ENCODE measurements around the gene TAC3.

The TAC3 gene

GRCh38 chr12:57000393-57000792 lies 15.9 kb downstream of the TAC3 start:
- ATAC-seq: no peak
- TF ChIP-seq PPARA (CRISPR knock-in tag; IDR thresholded peaks at IDR 0.05; ENCODE audit: borderline replicate concordance) (no peak), ESRRG (CRISPR knock-in tag; IDR thresholded peaks at IDR 0.05) (no peak), ARNTL (CRISPR knock-in tag; IDR thresholded peaks at IDR 0.05; ENCODE audit: borderline replicate concordance, low read depth) (no peak), OSR1 (CRISPR knock-in tag; IDR thresholded peaks at IDR 0.05) (no peak), TCF4 (CRISPR knock-in tag; IDR thresholded peaks at IDR 0.05; ENCODE audit: borderline replicate concordance) (no peak), CSRNP3 (CRISPR knock-in tag; IDR thresholded peaks at IDR 0.05) (no peak), BACH2 (CRISPR knock-in tag; IDR thresholded peaks at IDR 0.05; ENCODE audit: borderline replicate concordance) (no peak), ZNF565 (CRISPR knock-in tag; conservative IDR thresholded peaks at IDR 0.05; ENCODE audit: low read depth) (no peak), TOX (CRISPR knock-in tag; IDR thresholded peaks at IDR 0.05; ENCODE audit: borderline replicate concordance) (no peak), ZFP30 (CRISPR knock-in tag; IDR thresholded peaks at IDR 0.05) (no peak), GLIS3 (CRISPR knock-in tag; IDR thresholded peaks at IDR 0.05) (no peak), CSDC2 (CRISPR knock-in tag; IDR thresholded peaks at IDR 0.05) (no peak), ZNF70 (CRISPR knock-in tag; IDR thresholded peaks at IDR 0.05) (no peak), ZC3H10 (CRISPR knock-in tag; IDR thresholded peaks at IDR 0.05) (no peak)
- TF ChIP-seq, protein P1, sequence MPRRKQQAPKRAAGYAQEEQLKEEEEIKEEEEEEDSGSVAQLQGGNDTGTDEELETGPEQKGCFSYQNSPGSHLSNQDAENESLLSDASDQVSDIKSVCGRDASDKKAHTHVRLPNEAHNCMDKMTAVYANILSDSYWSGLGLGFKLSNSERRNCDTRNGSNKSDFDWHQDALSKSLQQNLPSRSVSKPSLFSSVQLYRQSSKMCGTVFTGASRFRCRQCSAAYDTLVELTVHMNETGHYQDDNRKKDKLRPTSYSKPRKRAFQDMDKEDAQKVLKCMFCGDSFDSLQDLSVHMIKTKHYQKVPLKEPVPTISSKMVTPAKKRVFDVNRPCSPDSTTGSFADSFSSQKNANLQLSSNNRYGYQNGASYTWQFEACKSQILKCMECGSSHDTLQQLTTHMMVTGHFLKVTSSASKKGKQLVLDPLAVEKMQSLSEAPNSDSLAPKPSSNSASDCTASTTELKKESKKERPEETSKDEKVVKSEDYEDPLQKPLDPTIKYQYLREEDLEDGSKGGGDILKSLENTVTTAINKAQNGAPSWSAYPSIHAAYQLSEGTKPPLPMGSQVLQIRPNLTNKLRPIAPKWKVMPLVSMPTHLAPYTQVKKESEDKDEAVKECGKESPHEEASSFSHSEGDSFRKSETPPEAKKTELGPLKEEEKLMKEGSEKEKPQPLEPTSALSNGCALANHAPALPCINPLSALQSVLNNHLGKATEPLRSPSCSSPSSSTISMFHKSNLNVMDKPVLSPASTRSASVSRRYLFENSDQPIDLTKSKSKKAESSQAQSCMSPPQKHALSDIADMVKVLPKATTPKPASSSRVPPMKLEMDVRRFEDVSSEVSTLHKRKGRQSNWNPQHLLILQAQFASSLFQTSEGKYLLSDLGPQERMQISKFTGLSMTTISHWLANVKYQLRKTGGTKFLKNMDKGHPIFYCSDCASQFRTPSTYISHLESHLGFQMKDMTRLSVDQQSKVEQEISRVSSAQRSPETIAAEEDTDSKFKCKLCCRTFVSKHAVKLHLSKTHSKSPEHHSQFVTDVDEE (CRISPR knock-in tag; IDR thresholded peaks at IDR 0.05): no peak
- TF ChIP-seq, protein P2, sequence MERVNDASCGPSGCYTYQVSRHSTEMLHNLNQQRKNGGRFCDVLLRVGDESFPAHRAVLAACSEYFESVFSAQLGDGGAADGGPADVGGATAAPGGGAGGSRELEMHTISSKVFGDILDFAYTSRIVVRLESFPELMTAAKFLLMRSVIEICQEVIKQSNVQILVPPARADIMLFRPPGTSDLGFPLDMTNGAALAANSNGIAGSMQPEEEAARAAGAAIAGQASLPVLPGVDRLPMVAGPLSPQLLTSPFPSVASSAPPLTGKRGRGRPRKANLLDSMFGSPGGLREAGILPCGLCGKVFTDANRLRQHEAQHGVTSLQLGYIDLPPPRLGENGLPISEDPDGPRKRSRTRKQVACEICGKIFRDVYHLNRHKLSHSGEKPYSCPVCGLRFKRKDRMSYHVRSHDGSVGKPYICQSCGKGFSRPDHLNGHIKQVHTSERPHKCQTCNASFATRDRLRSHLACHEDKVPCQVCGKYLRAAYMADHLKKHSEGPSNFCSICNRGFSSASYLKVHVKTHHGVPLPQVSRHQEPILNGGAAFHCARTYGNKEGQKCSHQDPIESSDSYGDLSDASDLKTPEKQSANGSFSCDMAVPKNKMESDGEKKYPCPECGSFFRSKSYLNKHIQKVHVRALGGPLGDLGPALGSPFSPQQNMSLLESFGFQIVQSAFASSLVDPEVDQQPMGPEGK (CRISPR knock-in tag; IDR thresholded peaks at IDR 0.05; ENCODE audit: borderline replicate concordance): no peak
- TF ChIP-seq, protein P3, sequence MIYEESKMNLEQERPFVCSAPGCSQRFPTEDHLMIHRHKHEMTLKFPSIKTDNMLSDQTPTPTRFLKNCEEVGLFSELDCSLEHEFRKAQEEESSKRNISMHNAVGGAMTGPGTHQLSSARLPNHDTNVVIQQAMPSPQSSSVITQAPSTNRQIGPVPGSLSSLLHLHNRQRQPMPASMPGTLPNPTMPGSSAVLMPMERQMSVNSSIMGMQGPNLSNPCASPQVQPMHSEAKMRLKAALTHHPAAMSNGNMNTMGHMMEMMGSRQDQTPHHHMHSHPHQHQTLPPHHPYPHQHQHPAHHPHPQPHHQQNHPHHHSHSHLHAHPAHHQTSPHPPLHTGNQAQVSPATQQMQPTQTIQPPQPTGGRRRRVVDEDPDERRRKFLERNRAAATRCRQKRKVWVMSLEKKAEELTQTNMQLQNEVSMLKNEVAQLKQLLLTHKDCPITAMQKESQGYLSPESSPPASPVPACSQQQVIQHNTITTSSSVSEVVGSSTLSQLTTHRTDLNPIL (CRISPR knock-in tag; IDR thresholded peaks at IDR 0.05; ENCODE audit: low read depth): no peak

DNA sequence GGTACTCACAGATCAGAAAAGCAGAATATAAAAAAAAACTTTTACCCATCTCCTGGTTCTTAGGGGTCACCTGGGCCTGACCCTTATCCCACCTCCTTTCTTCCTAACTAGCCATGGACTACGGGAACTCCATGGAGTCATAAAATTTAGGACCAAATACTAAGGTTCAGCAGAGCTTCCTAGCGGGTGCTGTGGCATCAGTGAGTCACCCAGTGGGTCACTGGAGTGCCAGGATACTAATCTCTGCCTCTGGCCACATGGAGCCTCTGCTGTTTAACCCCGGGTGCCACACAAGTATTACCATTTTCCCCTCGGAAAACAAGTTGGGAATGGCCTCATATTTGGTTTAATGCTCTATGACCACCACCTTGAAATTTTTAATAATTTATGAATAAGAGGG lies 16.9 kb downstream of the TAC3 start:
- TF ChIP-seq CSDC2 (CRISPR knock-in tag; IDR thresholded peaks at IDR 0.05): no peak
- TF ChIP-seq, protein P1 (CRISPR knock-in tag; IDR thresholded peaks at IDR 0.05): no peak
- no peak for TF ChIP-seq OSR1 (CRISPR knock-in tag; IDR thresholded peaks at IDR 0.05)
- ATAC-seq: no peak

GRCh38 chr12:56998981-56999380 lies 17.3 kb downstream of the TAC3 start:
- ATAC-seq: no peak
- TF ChIP-seq ZC3H10 (CRISPR knock-in tag; IDR thresholded peaks at IDR 0.05) (no peak), CSDC2 (CRISPR knock-in tag; IDR thresholded peaks at IDR 0.05) (no peak), PPARA (CRISPR knock-in tag; IDR thresholded peaks at IDR 0.05; ENCODE audit: borderline replicate concordance) (no peak), ZFP3 (CRISPR knock-in tag; IDR thresholded peaks at IDR 0.05) (no peak), ESRRG (CRISPR knock-in tag; IDR thresholded peaks at IDR 0.05) (no peak), ZFP30 (CRISPR knock-in tag; IDR thresholded peaks at IDR 0.05) (no peak), GLIS3 (CRISPR knock-in tag; IDR thresholded peaks at IDR 0.05) (no peak), TCF4 (CRISPR knock-in tag; IDR thresholded peaks at IDR 0.05; ENCODE audit: borderline replicate concordance) (no peak), ISL1 (CRISPR knock-in tag; IDR thresholded peaks at IDR 0.05) (no peak), SNAI2 (CRISPR knock-in tag; IDR thresholded peaks at IDR 0.05) (no peak), ZNF70 (CRISPR knock-in tag; IDR thresholded peaks at IDR 0.05) (no peak), ARNTL (CRISPR knock-in tag; IDR thresholded peaks at IDR 0.05; ENCODE audit: borderline replicate concordance, low read depth) (no peak), BACH2 (CRISPR knock-in tag; IDR thresholded peaks at IDR 0.05; ENCODE audit: borderline replicate concordance) (no peak)
- TF ChIP-seq, protein P1 (CRISPR knock-in tag; IDR thresholded peaks at IDR 0.05): no peak
- TF ChIP-seq, protein P2 (CRISPR knock-in tag; IDR thresholded peaks at IDR 0.05; ENCODE audit: borderline replicate concordance): no peak

Measured in SK-N-SH treated with all-trans-retinoic acid at 6 μM for 48 hours (cell line).